Stomach (tissue), 9 donors: ENCODE measurements around the gene G2E3. TPM values are rescaled to one million over a fixed set of nuclear protein-coding genes. Genes with fewer than 3 reads are reported as not detected.

Source experiments
- DNase-seq, 2 donors: peaks; one replicate each; pipeline versions ENCODE4 v3.0.0 to v3.0.0-alpha.2; 2013 to 2019
- H3K27ac ChIP-seq, 5 donors: fragments of 200-600 bp in 4 of 5; sonication (generic) in 4 of 5; one replicate each; pipeline ENCODE4 v1.5.1; 2013 to 2019; ENCODE audit warnings: mild to moderate bottlenecking in 1 of 5, moderate library complexity in 1 of 5
- H3K27me3 ChIP-seq, 3 donors: fragments of 200-600 bp; sonication (generic); one replicate each; pipeline ENCODE4 v1.5.1; 2017 to 2019; ENCODE audit warnings: mixed run types in 1 of 3
- H3K36me3 ChIP-seq, 4 donors: fragments of 200-600 bp; sonication (generic); 1 replicate in 3 of 4; 2 replicates in 1 of 4; pipeline ENCODE4 v1.5.1; 2016 to 2019
- H3K4me1 ChIP-seq, 4 donors: fragments of 200-600 bp; sonication (generic); one replicate each; pipeline ENCODE4 v1.5.1; 2016 to 2019
- H3K4me3 ChIP-seq, 4 donors: fragments of 200-600 bp; sonication (generic) in 3 of 4; one replicate each; pipeline ENCODE4 v1.5.1; 2016 to 2019; ENCODE audit warnings: mild to moderate bottlenecking in 1 of 4
- H3K9me3 ChIP-seq, 4 donors: fragments of 200-600 bp; sonication (generic); one replicate each; pipeline ENCODE4 v1.5.1; 2016 to 2019
- CTCF ChIP-seq, 7 experiments: fragments of 450-650 bp in 4 of 7; fragments of 200-600 bp in 3 of 7; sonication (generic) in 3 of 7; IDR thresholded peaks; one replicate each; pipeline ENCODE4 v1.5.1; 2016 to 2019; ENCODE audit warnings: antibody characterized with exemption in 7 of 7, control low read depth in 2 of 7, mild to moderate bottlenecking in 1 of 7
- EP300 ChIP-seq: sonication (generic); formaldehyde crosslinking; IDR thresholded peaks from one replicate; pipeline ENCODE4 v1.6.1; 2017; ENCODE audit warnings: antibody characterized with exemption
- POLR2A ChIP-seq, 4 donors: fragments of 450-650 bp; IDR thresholded peaks; one replicate each; pipeline ENCODE4 v1.6.1; 2016; ENCODE audit warnings: antibody characterized with exemption in 4 of 4, control low read depth in 2 of 4, mild to moderate bottlenecking in 1 of 4, moderate library complexity in 1 of 4
- POLR2AphosphoS5 ChIP-seq, 3 donors: sonication (generic); formaldehyde crosslinking; IDR thresholded peaks; one replicate each; pipeline ENCODE4 v1.6.1; 2016; ENCODE audit warnings: antibody characterized with exemption in 3 of 3
- WGBS, 5 donors: extraction: QIAGEN DNeasy Blood & Tissue Kit in 3 of 5; methylation state at CpG; one replicate each; pipeline versions ENCODE4 v1.1.5 to v1.1.7; 2013 to 2018; 5-methylcytosine and 5-hydroxymethylcytosine counted together
- intact Hi-C: fragments of 100-400 bp; cut with DNase I; formaldehyde crosslinking; loops from one replicate; pipeline ENCODE4 v1.15.1; 2023; ENCODE audit warnings: low total_unique reads
- polyA plus RNA-seq, 3 donors: library from polyadenylated mRNA; stranded (reverse); fragments of 200-250 nt; gene quantifications; one replicate each; pipeline ENCODE4 v1.2.3, GENCODE V29; 2013
- total RNA-seq, 5 donors: library from RNA; depleted of rRNA; stranded (reverse); fragments of >200 nt; gene quantifications; one replicate each; pipeline versions ENCODE4 v1.1.0 to v1.2.3, GENCODE V29; 2014 to 2016
- donor health status: healthy with polysubstance abuse.
- donor health status: Bipolar disorder and iron deficiency.
- donor health status: healthy.

G2E3 gene
- total and polyA plus RNA-seq, 8 donors, result 3.3 to 26.1 (median 6.9) TPM

GRCh38 chr14:30651937-30652336, 93.0 kb downstream of the G2E3 start:
- no peak for DNase-seq
- Histone ChIP-seq H3K27me3 (no peaks in the 10 kb centered on the region), H3K27ac (no peak overlapping the region), H3K36me3 (peaks cover 28 to 87% (median 83%) of the 10 kb centered on the region in 4 donors), H3K9me3 (no peaks in the 10 kb centered on the region), H3K4me3 (no peak overlapping the region), H3K4me1 (peaks cover 0 to 5% (median 0%) of the 10 kb centered on the region in 4 donors)
- TF ChIP-seq POLR2AphosphoS5 (IDR thresholded peaks at IDR 0.05), result no peak
- WGBS, 5 donors, result 61 to 74% (median 74%) methylated on average over 6 of the region's 6 CpGs
- intact Hi-C loops, result no loop called here

- intact Hi-C loops, result no loop called here
- Histone ChIP-seq H3K36me3 (peaks cover 20 to 77% (median 76%) of the 10 kb centered on the region in 4 donors), H3K9me3 (no peaks in the 10 kb centered on the region), H3K27me3 (no peaks in the 10 kb centered on the region), H3K27ac (peak overlapping the region in 1 of 5 donors; percentile 3), H3K4me1 (peaks cover 0 to 9% (median 0%) of the 10 kb centered on the region in 4 donors), H3K4me3 (no peak overlapping the region)
- TF ChIP-seq CTCF (IDR thresholded peaks at IDR 0.05), result no peak
- no peak for TF ChIP-seq POLR2A (IDR thresholded peaks at IDR 0.05)
- TF ChIP-seq EP300, result no peak
- TF ChIP-seq POLR2AphosphoS5 (IDR thresholded peaks at IDR 0.05), result no peak
- no peak for DNase-seq
These were observed 96.2 kb downstream of the G2E3 start for GRCh38 chr14:30655124-30655523.

- Histone ChIP-seq H3K27ac (peak overlapping the region in 2 of 5 donors; percentile 3 to 13), H3K4me3 (no peak overlapping the region), H3K4me1 (peaks cover 0 to 9% (median 0%) of the 10 kb centered on the region in 4 donors), H3K36me3 (peaks cover 20 to 77% (median 74%) of the 10 kb centered on the region in 4 donors), H3K27me3 (no peaks in the 10 kb centered on the region), H3K9me3 (no peaks in the 10 kb centered on the region)
- no peak for DNase-seq
- intact Hi-C loops, result no loop called here
- TF ChIP-seq EP300 (no peak), POLR2A (IDR thresholded peaks at IDR 0.05) (no peak), CTCF (IDR thresholded peaks at IDR 0.05) (no peak), POLR2AphosphoS5 (IDR thresholded peaks at IDR 0.05) (no peak)
- 91 to 96% (median 93%) methylated on average over 3 of the region's 3 CpGs for WGBS, 5 donors
These were observed 96.7 kb downstream of the G2E3 start for GRCh38 chr14:30655658-30656057.

GRCh38 chr14:30656190-30656632, 97.3 kb downstream of the G2E3 start:
- DNase-seq, result peak in 1 of 2 donors; percentile 63
- 54 to 61% (median 56%) methylated on average over 8 of the region's 8 CpGs for WGBS, 5 donors
- Histone ChIP-seq H3K27me3 (no peaks in the 10 kb centered on the region), H3K36me3 (peaks cover 20 to 77% (median 71%) of the 10 kb centered on the region in 4 donors), H3K9me3 (no peaks in the 10 kb centered on the region), H3K4me1 (peaks cover 0 to 9% (median 0%) of the 10 kb centered on the region in 4 donors), H3K27ac (peak overlapping the region in 2 of 5 donors; percentile 1 to 22), H3K4me3 (no peak overlapping the region)
- TF ChIP-seq POLR2A (IDR thresholded peaks at IDR 0.05) (no peak), POLR2AphosphoS5 (IDR thresholded peaks at IDR 0.05) (no peak), CTCF (IDR thresholded peaks at IDR 0.05) (peak in 5 of 7 experiments; percentile 26 to 59 (median 36)), EP300 (no peak)
- intact Hi-C loops, result no loop called here

- intact Hi-C loops, result no loop called here
- TF ChIP-seq POLR2AphosphoS5 (IDR thresholded peaks at IDR 0.05) (no peak), POLR2A (IDR thresholded peaks at IDR 0.05) (no peak), CTCF (IDR thresholded peaks at IDR 0.05) (no peak), EP300 (no peak)
- Histone ChIP-seq H3K27ac (peak overlapping the region in 2 of 5 donors; percentile 1 to 22), H3K4me1 (peaks cover 0 to 9% (median 0%) of the 10 kb centered on the region in 4 donors), H3K27me3 (no peaks in the 10 kb centered on the region), H3K9me3 (no peaks in the 10 kb centered on the region), H3K4me3 (no peak overlapping the region), H3K36me3 (peaks cover 15 to 75% (median 66%) of the 10 kb centered on the region in 4 donors)
- WGBS, 5 donors, result 72 to 80% (median 77%) methylated on average over 2 of the region's 2 CpGs
- no peak for DNase-seq
These were observed 98.1 kb downstream of the G2E3 start for GRCh38 chr14:30657050-30657449.
